ENCODE measurements around the gene CYB561D1.
"Not testable (repeated sequence)": the region's sequence is repeated elsewhere in the genome, so short reads cannot be mapped to it uniquely, and the experiment has no call there.

CYB561D1 gene, protein sequence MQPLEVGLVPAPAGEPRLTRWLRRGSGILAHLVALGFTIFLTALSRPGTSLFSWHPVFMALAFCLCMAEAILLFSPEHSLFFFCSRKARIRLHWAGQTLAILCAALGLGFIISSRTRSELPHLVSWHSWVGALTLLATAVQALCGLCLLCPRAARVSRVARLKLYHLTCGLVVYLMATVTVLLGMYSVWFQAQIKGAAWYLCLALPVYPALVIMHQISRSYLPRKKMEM

GRCh38 chr1:109493805-109494539 is at the start of gene CYB561D1:
CYB561D1 (plus strand) TSS chr1:109494094; CDS start chr1:109494140, 46 bp downstream.
- peak; percentile 76 for DNase-seq

DNA sequence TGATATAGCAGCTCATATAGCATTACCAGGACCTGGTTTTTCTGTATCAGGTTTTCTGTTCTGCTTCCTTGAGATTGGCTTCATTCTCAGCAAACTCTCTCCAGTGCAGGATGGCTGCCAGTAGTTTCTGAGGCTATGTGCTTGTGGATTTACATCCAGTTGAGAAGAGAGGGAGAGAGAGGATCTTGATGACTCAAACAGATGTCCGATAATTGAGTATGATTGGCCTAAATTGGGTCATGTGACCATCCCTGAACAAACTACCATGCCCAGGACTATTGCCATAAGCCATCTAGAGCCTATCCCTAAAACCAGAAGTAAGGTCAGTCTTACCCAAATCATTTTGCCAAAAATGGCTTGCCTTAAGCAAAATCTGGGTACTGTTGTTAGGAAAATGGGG is 49.5 kb upstream of the CYB561D1 start:
- no peak for DNase-seq

GRCh38 chr1:109445949-109446695 is 47.8 kb upstream of the CYB561D1 start:
- DNase-seq = not testable (repeated sequence)

GRCh38 chr1:109447524-109447923 is 46.4 kb upstream of the CYB561D1 start:
- DNase-seq = no peak

DNA sequence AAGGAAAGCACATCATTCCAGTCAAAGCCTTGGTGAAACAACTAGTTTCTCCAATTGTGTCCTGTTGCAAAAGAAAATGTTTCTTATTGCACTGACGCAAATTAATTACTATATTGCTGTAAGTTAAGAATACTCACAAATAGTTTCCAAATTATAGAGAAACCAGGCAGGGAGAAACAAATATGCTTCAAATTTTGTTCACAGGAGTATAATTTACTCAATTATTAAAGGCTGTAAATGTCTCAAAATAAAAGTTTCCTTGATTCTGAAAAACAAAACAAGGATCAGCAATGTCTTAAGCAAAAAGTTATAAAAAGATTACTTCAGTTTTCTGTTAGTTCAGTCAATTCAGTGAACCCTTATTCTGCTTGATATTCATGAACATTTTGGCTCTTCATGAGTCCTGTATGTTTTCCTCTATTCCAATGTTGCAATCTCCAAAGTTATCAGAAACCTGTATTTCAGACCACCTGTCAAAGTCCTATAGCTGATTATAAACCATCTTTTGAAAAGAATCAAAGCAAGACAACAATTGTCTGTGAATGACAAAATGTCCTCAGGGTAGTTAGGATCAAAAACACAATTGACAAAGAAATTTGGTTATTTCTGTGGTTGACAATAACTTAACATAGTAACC is 39.3 kb upstream of the CYB561D1 start:
- DNase-seq = no peak

- no peak for DNase-seq
Measured at GRCh38 chr1:109457819-109458218, 36.1 kb upstream of the CYB561D1 start.

- no peak for DNase-seq
Measured at GRCh38 chr1:109466125-109466451, 27.8 kb upstream of the CYB561D1 start.

- no peak for DNase-seq
Measured at GRCh38 chr1:109466452-109467300, 27.2 kb upstream of the CYB561D1 start, which contains the start of gene SYPL2. SYPL2 (plus strand) TSS chr1:109466546; CDS start chr1:109466844, 298 bp downstream.

- DNase-seq = no peak
Measured at GRCh38 chr1:109467301-109467777, 26.6 kb upstream of the CYB561D1 start.

DNA sequence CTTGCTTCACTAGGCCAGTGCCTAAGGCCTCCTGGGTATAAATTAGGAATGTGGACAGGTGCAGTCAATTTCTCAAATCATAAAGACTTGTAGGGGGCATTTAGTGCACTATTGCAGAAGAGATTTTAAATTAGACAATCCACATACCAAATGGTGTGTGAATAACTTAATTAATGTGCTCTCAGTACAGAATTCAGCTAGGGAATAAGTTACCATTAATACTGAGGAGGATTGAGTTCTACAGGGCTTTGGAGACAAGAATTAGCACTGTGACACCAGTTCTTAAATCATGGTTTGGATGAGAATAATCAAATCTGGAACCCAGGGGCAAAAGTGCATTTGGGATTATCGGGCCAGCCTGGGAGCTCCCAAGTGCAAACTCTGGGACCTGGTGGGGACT is 25.8 kb upstream of the CYB561D1 start:
- no peak for DNase-seq

DNA sequence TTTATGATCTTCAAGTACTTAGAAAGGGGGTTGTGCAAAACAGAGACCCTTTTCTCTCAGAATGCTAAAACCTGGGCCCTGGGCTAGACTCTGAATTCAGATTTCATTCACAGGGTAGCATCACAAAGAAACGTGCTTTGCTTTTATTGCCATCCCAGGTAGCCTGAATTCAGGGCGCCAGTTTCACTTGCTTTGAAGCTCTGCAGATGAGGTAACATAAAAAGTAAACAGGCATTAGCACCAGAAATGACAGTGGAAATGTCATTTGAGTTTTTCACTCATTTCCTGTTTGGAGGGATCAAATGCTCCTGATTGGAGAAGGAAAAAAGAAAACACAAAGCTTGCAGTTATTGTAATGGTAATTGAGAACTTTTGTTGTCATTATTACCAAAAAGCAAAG is 25.0 kb upstream of the CYB561D1 start:
- no peak for DNase-seq

DNA sequence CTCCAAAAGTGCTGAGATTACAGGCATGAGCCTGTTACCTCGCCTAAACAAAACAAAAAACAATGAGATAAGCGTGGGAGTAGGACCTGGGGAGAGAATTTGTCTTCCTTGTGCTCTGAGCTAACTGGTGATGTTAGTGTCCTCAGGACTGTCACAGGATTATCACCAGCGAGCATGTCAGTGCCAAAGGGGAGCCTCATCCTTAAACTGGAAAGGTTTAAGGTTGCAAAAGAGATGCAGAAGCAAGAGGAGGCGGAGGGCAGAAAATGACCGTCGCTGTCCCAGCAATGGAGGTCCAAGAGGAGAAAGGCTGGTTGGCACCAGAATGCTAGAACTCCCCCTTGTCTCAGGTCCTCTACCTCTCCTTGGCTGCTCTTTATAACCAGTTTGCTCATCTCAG is 23.6 kb upstream of the CYB561D1 start:
- DNase-seq = no peak

GRCh38 chr1:109472779-109473178 is 21.1 kb upstream of the CYB561D1 start:
- DNase-seq = no peak

GRCh38 chr1:109473284-109474057 is 20.4 kb upstream of the CYB561D1 start:
- not testable (repeated sequence) for DNase-seq

GRCh38 chr1:109474697-109475096 is 19.2 kb upstream of the CYB561D1 start:
- DNase-seq = no peak

GRCh38 chr1:109475261-109475660 is 18.6 kb upstream of the CYB561D1 start:
- DNase-seq = no peak

- no peak for DNase-seq
Measured at GRCh38 chr1:109476825-109477224, 17.1 kb upstream of the CYB561D1 start.

GRCh38 chr1:109477821-109478220 is 16.1 kb upstream of the CYB561D1 start:
- DNase-seq = no peak

DNA sequence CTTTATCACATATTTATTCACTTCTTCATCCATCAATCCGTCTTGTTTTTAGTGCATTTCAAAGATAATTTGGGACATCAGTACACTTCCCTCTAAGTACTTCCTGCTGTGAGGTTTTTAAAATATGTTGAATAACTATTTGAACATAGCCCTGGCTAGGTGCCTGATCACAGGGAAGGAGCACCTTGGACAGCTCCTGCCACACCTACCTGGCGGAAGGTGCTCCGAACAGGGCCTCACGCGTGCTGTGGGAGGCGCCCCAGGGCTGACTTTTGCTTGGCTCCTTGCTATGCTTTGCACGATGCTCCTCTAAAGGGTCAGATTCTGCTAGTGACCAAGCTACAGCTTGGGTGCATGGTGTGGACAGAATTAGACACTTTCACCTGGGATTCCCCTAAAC is 15.1 kb upstream of the CYB561D1 start:
- DNase-seq = no peak

GRCh38 chr1:109479311-109479710 is 14.6 kb upstream of the CYB561D1 start:
- DNase-seq = no peak

GRCh38 chr1:109479901-109480300 is 14.0 kb upstream of the CYB561D1 start:
- no peak for DNase-seq

All from KG1 (cell line).